SH-SY5Y (cell line): ENCODE results near the gene PRKCD.

Experiments used
- GATA2 ChIP-seq: IDR thresholded peaks from 2 replicates; pipeline ENCODE4 v1.6.1; 2011; ENCODE audit warnings: mild to moderate bottlenecking, low read depth, low read length
- GATA3 ChIP-seq: IDR thresholded peaks from 2 replicates; pipeline ENCODE4 v1.6.1; 2011; ENCODE audit warnings: low read depth, mild to moderate bottlenecking, low read length, moderate library complexity

GRCh38 chr3:53224536-53224935 is 63.5 kb downstream of the PRKCD start:
- TF ChIP-seq GATA2 = no peak
- TF ChIP-seq GATA3 = no peak
